Neural crest cell (in vitro differentiated cells): Measurements from ENCODE around the gene CCDC33. TPM values are rescaled to one million over a fixed set of nuclear protein-coding genes. Genes with fewer than 3 reads are reported as not detected.

Source experiments
- DNase-seq: peaks from one replicate; pipeline ENCODE4 v3.0.0; 2021; ENCODE audit warnings: low read depth, mixed read lengths, low spot score
- H3K27ac Mint-ChIP-seq: one replicate; pipeline ENCODE4 v1.8.0; 2021; ENCODE audit warnings: mild to moderate bottlenecking, mixed read lengths; ENCODE audit not compliant: unreplicated experiment
- H3K27me3 Mint-ChIP-seq: 2 replicates; pipeline ENCODE4 v1.8.0; 2021; ENCODE audit warnings: low read depth, mild to moderate bottlenecking, mixed read lengths
- H3K36me3 Mint-ChIP-seq: 2 replicates; pipeline ENCODE4 v1.8.0; 2021; ENCODE audit warnings: low read depth, mild to moderate bottlenecking, mixed read lengths
- H3K4me1 Mint-ChIP-seq: 2 replicates; pipeline ENCODE4 v1.8.0; 2021; ENCODE audit warnings: mixed read lengths
- H3K4me3 Mint-ChIP-seq: one replicate; pipeline ENCODE4 v1.8.0; 2021; ENCODE audit warnings: mild to moderate bottlenecking, mixed read lengths
- H3K9me3 Mint-ChIP-seq: 2 replicates; pipeline ENCODE4 v1.8.0; 2021; ENCODE audit warnings: mixed read lengths
- total RNA-seq: library from RNA; stranded (reverse); gene quantifications from 2 replicates; pipeline ENCODE4 v1.2.1, GENCODE V29; 2021
- TF ChIP-seq, protein P1 (sequence below): fragments of 200-600 bp; sonication (generic); conservative IDR thresholded peaks from 2 replicates; pipeline ENCODE4 v1.5.0; 2021; ENCODE audit warnings: antibody characterized with exemption, mild to moderate bottlenecking

CCDC33 gene
- total RNA-seq, 1 donor from 2014 or later, result 15.1 TPM

DNA sequence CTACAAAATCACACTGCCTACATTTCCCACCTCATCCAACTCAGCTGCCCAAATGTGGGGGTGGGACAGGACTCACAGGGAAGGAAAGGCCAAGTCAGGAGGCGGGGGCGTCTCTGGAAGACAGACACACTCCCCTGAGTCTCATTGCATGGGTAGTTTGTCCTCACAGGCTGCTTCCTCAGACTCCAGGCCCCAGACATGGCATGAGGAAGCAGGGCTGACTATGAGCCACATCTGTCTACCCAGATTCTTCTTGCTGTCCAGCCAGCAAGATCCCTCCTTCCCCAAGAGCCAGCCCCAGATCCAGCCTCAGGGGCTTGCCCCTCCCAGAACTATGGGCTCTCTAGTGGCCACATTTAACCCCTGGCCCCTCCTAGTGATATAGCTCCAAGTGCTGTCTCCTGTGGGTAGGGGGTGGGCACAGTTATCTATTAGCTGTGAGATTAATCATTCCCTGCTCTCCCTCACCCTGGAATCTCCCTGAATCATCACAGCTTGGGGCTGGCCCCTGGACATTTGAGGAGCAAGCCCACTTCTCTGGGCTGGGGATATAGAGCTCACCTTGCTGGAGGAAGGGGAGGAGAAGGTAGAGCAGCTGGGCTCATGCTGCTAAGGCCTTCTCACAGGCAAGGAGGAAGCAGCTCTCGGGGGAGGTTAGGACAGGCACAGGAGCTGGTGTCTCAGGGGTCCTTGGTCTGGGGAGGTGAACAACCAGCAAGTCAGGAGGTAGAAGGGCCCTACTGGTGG lies 2.1 kb upstream of the CCDC33 start:
- H3K27me3 Mint-ChIP-seq, result no peaks in the 10 kb centered on the region
- no peaks in the 10 kb centered on the region for H3K9me3 Mint-ChIP-seq
- DNase-seq, result no peak
- TF ChIP-seq, protein P1, sequence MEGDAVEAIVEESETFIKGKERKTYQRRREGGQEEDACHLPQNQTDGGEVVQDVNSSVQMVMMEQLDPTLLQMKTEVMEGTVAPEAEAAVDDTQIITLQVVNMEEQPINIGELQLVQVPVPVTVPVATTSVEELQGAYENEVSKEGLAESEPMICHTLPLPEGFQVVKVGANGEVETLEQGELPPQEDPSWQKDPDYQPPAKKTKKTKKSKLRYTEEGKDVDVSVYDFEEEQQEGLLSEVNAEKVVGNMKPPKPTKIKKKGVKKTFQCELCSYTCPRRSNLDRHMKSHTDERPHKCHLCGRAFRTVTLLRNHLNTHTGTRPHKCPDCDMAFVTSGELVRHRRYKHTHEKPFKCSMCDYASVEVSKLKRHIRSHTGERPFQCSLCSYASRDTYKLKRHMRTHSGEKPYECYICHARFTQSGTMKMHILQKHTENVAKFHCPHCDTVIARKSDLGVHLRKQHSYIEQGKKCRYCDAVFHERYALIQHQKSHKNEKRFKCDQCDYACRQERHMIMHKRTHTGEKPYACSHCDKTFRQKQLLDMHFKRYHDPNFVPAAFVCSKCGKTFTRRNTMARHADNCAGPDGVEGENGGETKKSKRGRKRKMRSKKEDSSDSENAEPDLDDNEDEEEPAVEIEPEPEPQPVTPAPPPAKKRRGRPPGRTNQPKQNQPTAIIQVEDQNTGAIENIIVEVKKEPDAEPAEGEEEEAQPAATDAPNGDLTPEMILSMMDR, result no peak
- no peaks in the 10 kb centered on the region for H3K36me3 Mint-ChIP-seq
- no peak overlapping the region for H3K4me3 Mint-ChIP-seq
- no peak overlapping the region for H3K27ac Mint-ChIP-seq
- peaks cover 53% of the 10 kb centered on the region for H3K4me1 Mint-ChIP-seq

DNA sequence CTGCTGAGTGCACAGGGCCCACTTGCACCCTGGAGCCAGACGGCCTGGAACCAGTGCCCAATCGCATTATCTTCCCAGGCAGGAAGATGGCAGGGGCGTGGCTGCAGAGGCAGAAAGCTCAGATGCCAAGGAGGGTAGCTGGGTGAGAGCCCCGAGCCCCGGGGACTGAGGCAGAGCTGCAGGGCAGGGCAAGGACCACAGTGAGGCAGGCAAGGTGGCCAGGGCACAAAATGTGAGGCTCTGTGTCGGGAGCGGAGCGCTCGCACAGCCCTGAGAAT lies 1.6 kb upstream of the CCDC33 start:
- no peaks in the 10 kb centered on the region for H3K27me3 Mint-ChIP-seq

DNA sequence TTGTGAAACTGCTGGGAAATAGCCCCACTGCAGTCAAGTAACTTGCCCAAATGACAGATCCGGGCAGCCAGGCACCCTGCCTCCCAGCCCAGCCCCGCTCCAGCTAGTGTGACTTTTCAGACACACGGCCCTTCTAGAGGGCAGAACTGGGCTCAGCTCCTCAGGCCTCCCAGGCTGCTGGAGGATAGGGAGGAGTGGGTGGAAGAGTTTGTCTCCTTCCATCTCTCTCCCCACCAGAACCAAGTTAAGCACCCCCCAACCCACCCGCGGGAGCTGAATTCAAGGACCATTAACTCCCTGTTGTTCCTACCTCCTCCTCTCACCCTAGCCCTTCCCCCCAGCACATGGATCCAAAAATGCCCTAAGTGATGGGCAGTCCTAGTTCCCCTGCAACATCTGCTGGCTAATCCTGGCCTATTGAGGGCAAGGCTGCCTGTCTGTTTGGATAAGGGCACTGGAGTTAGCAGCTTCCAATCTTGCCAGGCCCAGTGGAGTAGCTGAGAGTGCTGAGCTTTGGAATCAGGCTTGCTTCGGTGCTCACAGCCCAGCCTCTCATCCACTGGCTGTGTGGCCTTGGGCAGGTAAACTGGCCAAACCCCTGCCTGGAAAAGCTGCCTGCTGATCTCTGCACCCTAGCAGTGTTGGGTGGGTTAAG lies 3.1 kb downstream of the CCDC33 start:
- Mint-ChIP-seq H3K27me3 (no peaks in the 10 kb centered on the region), H3K27ac (no peak overlapping the region), H3K4me1 (peaks cover 36% of the 10 kb centered on the region), H3K36me3 (no peaks in the 10 kb centered on the region), H3K4me3 (no peak overlapping the region), H3K9me3 (no peaks in the 10 kb centered on the region)
- TF ChIP-seq, protein P1, result no peak
- no peak for DNase-seq

More for the DNA sequence above, 1.6 kb upstream of the CCDC33 start:
- Mint-ChIP-seq H3K9me3 (no peaks in the 10 kb centered on the region), H3K36me3 (no peaks in the 10 kb centered on the region), H3K27ac (no peak overlapping the region), H3K4me3 (no peak overlapping the region), H3K4me1 (peaks cover 53% of the 10 kb centered on the region)
- no peak for DNase-seq
- TF ChIP-seq, protein P1, result no peak

DNA sequence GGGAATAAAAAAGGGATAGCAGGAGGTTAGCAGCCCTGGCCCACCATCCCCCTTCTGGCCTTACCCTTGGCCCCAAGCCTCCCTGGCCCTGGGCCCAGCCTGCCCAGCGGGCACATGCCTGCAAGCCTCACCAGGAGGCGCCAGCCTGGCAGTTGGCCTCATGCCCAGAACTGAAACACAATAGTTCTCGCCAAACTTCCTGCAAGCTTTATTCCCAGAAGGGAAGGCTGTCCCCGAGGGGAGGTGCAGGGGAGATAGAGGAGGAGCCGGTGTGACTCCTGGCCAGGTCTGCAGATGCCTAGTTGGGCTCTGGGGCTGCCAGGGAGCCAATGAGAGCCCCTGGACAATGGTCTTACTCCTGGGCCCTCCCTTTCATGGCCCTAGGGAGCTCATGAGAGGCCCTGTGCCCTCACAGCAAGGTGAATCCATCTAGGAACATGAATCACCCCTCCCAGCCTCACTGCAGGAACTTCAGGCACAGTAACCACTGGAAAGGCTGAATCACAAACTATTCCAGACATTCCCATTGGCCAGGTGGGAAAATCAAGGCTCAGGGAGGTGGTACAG lies 4.0 kb downstream of the CCDC33 start:
- TF ChIP-seq, protein P1, result no peak
- H3K4me1 Mint-ChIP-seq, result peaks cover 39% of the 10 kb centered on the region
- H3K4me3 Mint-ChIP-seq, result no peak overlapping the region
- H3K27ac Mint-ChIP-seq, result no peak overlapping the region
- no peaks in the 10 kb centered on the region for H3K36me3 Mint-ChIP-seq
- no peaks in the 10 kb centered on the region for H3K27me3 Mint-ChIP-seq
- H3K9me3 Mint-ChIP-seq, result no peaks in the 10 kb centered on the region
- no peak for DNase-seq

DNA sequence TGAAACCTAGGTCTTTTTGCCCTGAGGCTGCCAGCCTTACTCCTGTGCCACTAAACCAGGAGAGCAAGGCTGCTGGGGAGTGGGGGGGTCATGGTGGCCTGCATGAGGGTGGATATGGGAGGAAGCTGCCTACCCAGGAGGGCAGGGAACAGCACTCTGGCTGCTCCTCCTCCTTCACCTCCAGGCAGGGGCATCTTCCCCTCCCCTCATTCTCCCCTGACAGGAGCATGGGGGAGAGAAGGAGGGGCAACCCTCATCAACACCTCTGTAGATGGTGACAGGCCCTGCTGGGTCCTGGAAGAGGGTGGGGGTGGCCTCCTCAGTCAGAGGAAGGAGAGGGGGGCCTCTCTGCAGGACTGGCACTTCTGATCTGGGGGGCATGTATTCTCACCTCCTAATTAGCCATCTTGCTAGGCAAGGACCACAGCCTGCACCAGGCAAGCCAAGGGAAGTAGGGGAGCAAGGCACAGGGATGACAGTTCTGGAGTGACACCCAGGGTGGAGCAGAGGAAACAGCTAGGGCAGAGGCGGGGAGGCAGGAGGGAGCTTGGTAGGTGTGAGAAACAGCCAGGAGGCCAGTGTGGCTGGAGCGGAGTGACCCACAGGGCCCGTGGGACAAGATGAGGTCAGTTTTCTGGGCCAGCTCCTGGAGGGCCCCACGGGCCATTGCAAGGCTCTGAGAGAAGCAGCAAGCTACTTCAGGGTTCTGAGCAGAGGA lies 4.9 kb downstream of the CCDC33 start:
- Mint-ChIP-seq H3K9me3 (no peaks in the 10 kb centered on the region), H3K4me3 (no peak overlapping the region), H3K36me3 (no peaks in the 10 kb centered on the region), H3K27ac (peak overlapping the region; percentile 38), H3K4me1 (peaks cover 47% of the 10 kb centered on the region), H3K27me3 (no peaks in the 10 kb centered on the region)
- TF ChIP-seq, protein P1, result no peak
- DNase-seq, result no peak
